ENCODE data around the gene KRTAP17-1.

- TF ChIP-seq RAD21 (conservative IDR thresholded peaks at IDR 0.05) (no peak), CTCF (IDR thresholded peaks at IDR 0.05; ENCODE audit: poor library complexity, severe bottlenecking) (no peak), EZH2 (IDR thresholded peaks at IDR 0.05; ENCODE audit: borderline replicate concordance, insufficient read depth, low read length, poor library complexity, severe bottlenecking) (no peak), REST (IDR thresholded peaks at IDR 0.05; ENCODE audit: borderline replicate concordance) (no peak), POLR2AphosphoS5 (IDR thresholded peaks at IDR 0.05) (no peak), SMC3 (conservative IDR thresholded peaks at IDR 0.05; ENCODE audit: poor library complexity) (no peak)
Observed at GRCh38 chr17:41331606-41332005, 16.1 kb upstream of the KRTAP17-1 start.
